Coronary artery (tissue), 2 donors: ENCODE results near the gene RIPOR1.

Source experiments
- DNase-seq: peaks from one replicate; pipeline ENCODE4 v3.0.0-alpha.2; 2017; ENCODE audit warnings: low spot score
- H3K27ac ChIP-seq, 2 donors: fragments of 200-600 bp; sonication (generic); one replicate each; pipeline ENCODE4 v1.5.1; 2016 to 2019
- H3K4me3 ChIP-seq: fragments of 200-600 bp; sonication (generic); 2 replicates; pipeline ENCODE4 v1.5.1; 2016; ENCODE audit warnings: mild to moderate bottlenecking, moderate library complexity
- TF ChIP-seq, protein P1 (sequence below): fragments of 200-600 bp; sonication (generic); IDR thresholded peaks from one replicate; pipeline ENCODE4 v1.5.1; 2019; ENCODE audit warnings: antibody characterized with exemption

Gene RIPOR1

GRCh38 chr16:67519242-67519641 is 9.4 kb upstream of the RIPOR1 start:
- no peak for DNase-seq
- H3K27ac ChIP-seq = no peak overlapping the region
- TF ChIP-seq, protein P1, sequence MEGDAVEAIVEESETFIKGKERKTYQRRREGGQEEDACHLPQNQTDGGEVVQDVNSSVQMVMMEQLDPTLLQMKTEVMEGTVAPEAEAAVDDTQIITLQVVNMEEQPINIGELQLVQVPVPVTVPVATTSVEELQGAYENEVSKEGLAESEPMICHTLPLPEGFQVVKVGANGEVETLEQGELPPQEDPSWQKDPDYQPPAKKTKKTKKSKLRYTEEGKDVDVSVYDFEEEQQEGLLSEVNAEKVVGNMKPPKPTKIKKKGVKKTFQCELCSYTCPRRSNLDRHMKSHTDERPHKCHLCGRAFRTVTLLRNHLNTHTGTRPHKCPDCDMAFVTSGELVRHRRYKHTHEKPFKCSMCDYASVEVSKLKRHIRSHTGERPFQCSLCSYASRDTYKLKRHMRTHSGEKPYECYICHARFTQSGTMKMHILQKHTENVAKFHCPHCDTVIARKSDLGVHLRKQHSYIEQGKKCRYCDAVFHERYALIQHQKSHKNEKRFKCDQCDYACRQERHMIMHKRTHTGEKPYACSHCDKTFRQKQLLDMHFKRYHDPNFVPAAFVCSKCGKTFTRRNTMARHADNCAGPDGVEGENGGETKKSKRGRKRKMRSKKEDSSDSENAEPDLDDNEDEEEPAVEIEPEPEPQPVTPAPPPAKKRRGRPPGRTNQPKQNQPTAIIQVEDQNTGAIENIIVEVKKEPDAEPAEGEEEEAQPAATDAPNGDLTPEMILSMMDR = no peak
- no peak overlapping the region for H3K4me3 ChIP-seq

GRCh38 chr16:67521095-67521804 is 7.4 kb upstream of the RIPOR1 start:
- H3K27ac ChIP-seq = peak overlapping the region; percentile 91
- H3K4me3 ChIP-seq = peak overlapping the region; percentile 67
- TF ChIP-seq, protein P1 = peak; percentile 85
- DNase-seq = peak; percentile 97

GRCh38 chr16:67525176-67525860 is 3.3 kb upstream of the RIPOR1 start:
- TF ChIP-seq, protein P1 = no peak
- no peak overlapping the region for H3K4me3 ChIP-seq
- no peak overlapping the region for H3K27ac ChIP-seq
- no peak for DNase-seq

- Histone ChIP-seq H3K4me3 (no peak overlapping the region), H3K27ac (no peak overlapping the region)
- TF ChIP-seq, protein P1 = no peak
- DNase-seq = no peak
Measured at GRCh38 chr16:67526149-67526791, 2.4 kb upstream of the RIPOR1 start.

DNA sequence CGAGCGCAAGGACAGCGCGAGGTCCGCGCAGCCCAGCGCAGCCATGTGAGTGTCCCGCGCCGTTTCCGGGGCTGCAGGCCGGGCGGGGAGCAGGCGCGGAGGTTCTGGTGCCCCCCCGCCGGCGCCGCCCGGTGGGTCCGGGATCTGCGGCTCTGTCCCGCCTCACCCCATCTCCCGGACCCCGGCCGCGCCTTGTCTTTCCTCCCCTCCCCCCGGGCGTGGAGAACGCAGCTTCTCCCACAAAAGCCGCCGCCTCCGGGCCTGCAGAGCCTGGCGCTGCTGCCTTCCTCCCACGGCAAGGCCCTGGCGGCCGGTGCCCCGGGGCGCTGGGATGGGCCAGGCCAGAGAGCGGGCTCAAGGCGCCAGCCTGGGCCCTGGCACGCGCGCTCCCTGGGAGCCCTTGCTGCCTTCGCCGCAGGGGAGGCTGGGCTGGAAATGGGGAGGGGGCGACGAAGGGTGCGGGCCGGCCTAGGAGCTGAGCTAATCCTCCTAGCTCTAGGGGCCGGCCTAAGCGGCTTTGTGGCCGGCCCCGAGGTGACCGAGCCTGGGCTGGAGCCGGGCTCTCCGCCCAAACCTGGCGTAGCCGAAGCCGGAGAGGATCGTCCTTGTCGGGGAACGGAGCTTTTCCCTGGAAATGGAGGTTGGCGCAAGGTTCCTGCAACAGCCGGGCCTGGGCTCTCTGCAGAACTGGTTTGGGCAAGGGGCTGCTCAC is 397 bp downstream of the RIPOR1 start:
- DNase-seq = peak; percentile 75
- H3K4me3 ChIP-seq = peak overlapping the region; percentile 88
- peak overlapping the region; percentile 94 for H3K27ac ChIP-seq
- TF ChIP-seq, protein P1 = no peak

GRCh38 chr16:67529582-67530012 is 968 bp downstream of the RIPOR1 start:
- peak overlapping the region; percentile 94 for H3K27ac ChIP-seq
- peak; percentile 79 for DNase-seq
- H3K4me3 ChIP-seq = peak overlapping the region; percentile 88
- TF ChIP-seq, protein P1 = no peak
